ENCODE measurements around the gene METTL13. TPM values are rescaled to one million over a fixed set of nuclear protein-coding genes. Genes with fewer than 3 reads are reported as not detected.

The METTL13 gene
- total and polyA plus RNA-seq, 9 of the 15 experiments (the other 6 are each of a cell fraction or from before 2014, with no cell fraction given), result 18.9 to 78.9 (median 54.9) TPM

GRCh38 chr1:171740987-171741871, 40.2 kb upstream of the METTL13 start (continued):
- TF ChIP-seq ID3 (CRISPR knock-in tag; IDR thresholded peaks at IDR 0.05), result no peak
- TF ChIP-seq ID3 (tag; IDR thresholded peaks at IDR 0.05), result no peak
- 0 out of 2 replicates have a peak, but pooled peaks have one; percentile 48 for TF ChIP-seq ZBTB5 (IDR thresholded peaks at IDR 0.05)
- TF ChIP-seq ZNF699 (CRISPR knock-in tag; IDR thresholded peaks at IDR 0.05; ENCODE audit: insufficient replicate concordance), result no peak
- no peak for TF ChIP-seq ELF1 (tag; IDR thresholded peaks at IDR 0.05)
- peak in 1 of 2 experiments; percentile 38; a peak in 1 of 4 replicates for TF ChIP-seq MLLT1 (IDR thresholded peaks at IDR 0.05)
- TF ChIP-seq ETV1 (tag; conservative IDR thresholded peaks at IDR 0.05; ENCODE audit: low read depth), result peak; percentile 75
- TF ChIP-seq SREBF2 (CRISPR knock-in tag; IDR thresholded peaks at IDR 0.05), result no peak
- TF ChIP-seq SMC3 (conservative IDR thresholded peaks at IDR 0.05; ENCODE audit: insufficient read depth, low read depth, low read length), result 0 out of 2 replicates have a peak, but pooled peaks have one; percentile 10
- TF ChIP-seq RFX1 (IDR thresholded peaks at IDR 0.05), result no peak
- TF ChIP-seq ARID2 (IDR thresholded peaks at IDR 0.05), result no peak
- peak; percentile 55; the same call in 1 of the 2 replicates for TF ChIP-seq ZNF316 (IDR thresholded peaks at IDR 0.05)
- no peak for TF ChIP-seq ZNF274 (IDR thresholded peaks at IDR 0.05; ENCODE audit: borderline replicate concordance, low read depth, low read length)
- no peak for TF ChIP-seq HCFC1 (IDR thresholded peaks at IDR 0.05; ENCODE audit: low read depth, low read length)
- 0 out of 2 replicates have a peak, but pooled peaks have one; percentile 2 for TF ChIP-seq NFIX (CRISPR knock-in tag; IDR thresholded peaks at IDR 0.05; ENCODE audit: low read depth)
- no peak for TF ChIP-seq NFIC (IDR thresholded peaks at IDR 0.05)
- no peak for TF ChIP-seq SRSF1 (IDR thresholded peaks at IDR 0.05; ENCODE audit: low read depth, low read length)
- TF ChIP-seq POLR3G (IDR thresholded peaks at IDR 0.05; ENCODE audit: extremely low read depth, insufficient read length, insufficient replicate concordance), result no peak
- no peak for TF ChIP-seq NBN (IDR thresholded peaks at IDR 0.05; ENCODE audit: low read depth)
- TF ChIP-seq PHB (CRISPR knock-in tag; IDR thresholded peaks at IDR 0.05), result no peak
- no peak for TF ChIP-seq SOX6 (IDR thresholded peaks at IDR 0.05)
- TF ChIP-seq THRB (CRISPR knock-in tag; conservative IDR thresholded peaks at IDR 0.05), result peak; percentile 84; the same call in 1 of the 2 replicates
- TF ChIP-seq SAFB2 (IDR thresholded peaks at IDR 0.05; ENCODE audit: borderline replicate concordance, low read depth, low read length, severe bottlenecking), result no peak
